ENCODE results near the gene EP300. TPM values are rescaled to one million over a fixed set of nuclear protein-coding genes. Genes with fewer than 3 reads are reported as not detected.

EP300 gene
- total and polyA plus RNA-seq, 2 donors (not counting 1 experiment from before 2014, with no cell fraction given), result 9.1 to 41.0 TPM

DNA sequence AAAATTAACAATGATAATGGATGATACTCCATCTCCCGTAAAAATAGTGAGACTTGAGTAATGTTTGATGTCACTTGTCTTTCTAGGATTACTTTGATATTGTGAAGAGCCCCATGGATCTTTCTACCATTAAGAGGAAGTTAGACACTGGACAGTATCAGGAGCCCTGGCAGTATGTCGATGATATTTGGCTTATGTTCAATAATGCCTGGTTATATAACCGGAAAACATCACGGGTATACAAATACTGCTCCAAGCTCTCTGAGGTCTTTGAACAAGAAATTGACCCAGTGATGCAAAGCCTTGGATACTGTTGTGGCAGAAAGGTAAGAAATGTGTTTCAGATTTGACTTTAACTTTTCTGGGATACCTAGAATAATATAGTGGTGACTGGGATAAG lies 64.7 kb downstream of the EP300 start:
- H3K9me3 ChIP-seq (ENCODE audit: control insufficient read depth, insufficient read depth, low read depth, low read length), result no peaks in the 10 kb centered on the region
- H3K4me1 ChIP-seq (ENCODE audit: control insufficient read depth, extremely low read depth, insufficient read depth, low read length), result no peaks in the 10 kb centered on the region
- H3K36me3 ChIP-seq (ENCODE audit: control insufficient read depth, insufficient read depth, low read length), result peaks cover 24% of the 10 kb centered on the region
- no peaks in the 10 kb centered on the region for H4K20me1 ChIP-seq (ENCODE audit: control insufficient read depth, extremely low read depth, insufficient read depth, low read length)
- TF ChIP-seq, protein P1, sequence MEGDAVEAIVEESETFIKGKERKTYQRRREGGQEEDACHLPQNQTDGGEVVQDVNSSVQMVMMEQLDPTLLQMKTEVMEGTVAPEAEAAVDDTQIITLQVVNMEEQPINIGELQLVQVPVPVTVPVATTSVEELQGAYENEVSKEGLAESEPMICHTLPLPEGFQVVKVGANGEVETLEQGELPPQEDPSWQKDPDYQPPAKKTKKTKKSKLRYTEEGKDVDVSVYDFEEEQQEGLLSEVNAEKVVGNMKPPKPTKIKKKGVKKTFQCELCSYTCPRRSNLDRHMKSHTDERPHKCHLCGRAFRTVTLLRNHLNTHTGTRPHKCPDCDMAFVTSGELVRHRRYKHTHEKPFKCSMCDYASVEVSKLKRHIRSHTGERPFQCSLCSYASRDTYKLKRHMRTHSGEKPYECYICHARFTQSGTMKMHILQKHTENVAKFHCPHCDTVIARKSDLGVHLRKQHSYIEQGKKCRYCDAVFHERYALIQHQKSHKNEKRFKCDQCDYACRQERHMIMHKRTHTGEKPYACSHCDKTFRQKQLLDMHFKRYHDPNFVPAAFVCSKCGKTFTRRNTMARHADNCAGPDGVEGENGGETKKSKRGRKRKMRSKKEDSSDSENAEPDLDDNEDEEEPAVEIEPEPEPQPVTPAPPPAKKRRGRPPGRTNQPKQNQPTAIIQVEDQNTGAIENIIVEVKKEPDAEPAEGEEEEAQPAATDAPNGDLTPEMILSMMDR (conservative IDR thresholded peaks at IDR 0.05 in 1 of 2, IDR thresholded peaks at IDR 0.05 in 1 of 2; ENCODE audit: low read depth in 1 of 2, low read length in 2 of 2), result no peak
- TF ChIP-seq EZH2 (IDR thresholded peaks at IDR 0.05; ENCODE audit: low read length, missing control alignments), result no peak
- DNase-seq (ENCODE audit: low read depth in 2 of 2), result no peak
- no peak overlapping the region for H3K4me3 ChIP-seq (replicated peaks in 1 of 4; ENCODE audit: control extremely low read depth in 1 of 4, insufficient read depth in 1 of 4, low read depth in 3 of 4, low read length in 4 of 4)
- no peak overlapping the region for H3K9ac ChIP-seq (ENCODE audit: insufficient read depth, low read length)
- H2AFZ ChIP-seq (ENCODE audit: low read length), result no peak overlapping the region
- no peak overlapping the region for H3K4me2 ChIP-seq (ENCODE audit: extremely low read depth, insufficient read depth, low read length)
- no peaks in the 10 kb centered on the region for H3K79me2 ChIP-seq (ENCODE audit: control insufficient read depth, insufficient read depth, low read length)
- H3K27me3 ChIP-seq (ENCODE audit: control insufficient read depth, insufficient read depth, low read length), result no peaks in the 10 kb centered on the region
- H3K27ac ChIP-seq (ENCODE audit: insufficient read depth, low read length), result no peak overlapping the region

DNA sequence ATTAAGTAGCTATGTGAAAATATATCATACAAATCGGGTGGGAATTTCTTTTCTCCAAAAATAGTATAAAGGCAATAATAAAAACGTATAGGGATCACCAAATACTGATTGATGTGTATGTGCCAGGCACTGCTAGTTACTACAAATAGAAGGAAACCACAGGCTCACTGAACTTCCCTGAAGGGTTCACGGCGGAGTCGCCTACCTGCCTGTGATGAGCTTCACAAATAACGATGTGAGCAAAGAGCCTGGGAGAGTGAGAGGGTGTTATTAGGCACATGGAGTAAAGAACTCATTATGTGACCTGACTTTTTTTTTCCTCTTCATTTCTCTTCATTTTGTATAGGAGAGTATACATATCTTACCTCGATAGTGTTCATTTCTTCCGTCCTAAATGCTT lies 76.8 kb downstream of the EP300 start:
- Histone ChIP-seq H3K79me2 (ENCODE audit: control insufficient read depth, insufficient read depth, low read length) (no peaks in the 10 kb centered on the region), H4K20me1 (ENCODE audit: control insufficient read depth, extremely low read depth, insufficient read depth, low read length) (no peaks in the 10 kb centered on the region), H3K27me3 (ENCODE audit: control insufficient read depth, insufficient read depth, low read length) (no peaks in the 10 kb centered on the region), H3K4me2 (ENCODE audit: extremely low read depth, insufficient read depth, low read length) (no peak overlapping the region), H3K9ac (ENCODE audit: insufficient read depth, low read length) (no peak overlapping the region), H3K27ac (ENCODE audit: insufficient read depth, low read length) (no peak overlapping the region), H3K36me3 (ENCODE audit: control insufficient read depth, insufficient read depth, low read length) (peaks cover 22% of the 10 kb centered on the region), H3K9me3 (ENCODE audit: control insufficient read depth, insufficient read depth, low read depth, low read length) (no peaks in the 10 kb centered on the region), H3K4me1 (ENCODE audit: control insufficient read depth, extremely low read depth, insufficient read depth, low read length) (no peaks in the 10 kb centered on the region), H3K4me3 (replicated peaks in 1 of 4; ENCODE audit: control extremely low read depth in 1 of 4, insufficient read depth in 1 of 4, low read depth in 3 of 4, low read length in 4 of 4) (no peak overlapping the region), H2AFZ (ENCODE audit: low read length) (no peak overlapping the region)
- TF ChIP-seq EZH2 (IDR thresholded peaks at IDR 0.05; ENCODE audit: low read length, missing control alignments), result no peak
- TF ChIP-seq, protein P1 (conservative IDR thresholded peaks at IDR 0.05 in 1 of 2, IDR thresholded peaks at IDR 0.05 in 1 of 2; ENCODE audit: low read depth in 1 of 2, low read length in 2 of 2), result no peak
- no peak for DNase-seq (ENCODE audit: low read depth in 2 of 2)

- H3K4me3 ChIP-seq (replicated peaks in 1 of 4; ENCODE audit: control extremely low read depth in 1 of 4, insufficient read depth in 1 of 4, low read depth in 3 of 4, low read length in 4 of 4), result no peak overlapping the region
- H3K4me2 ChIP-seq (ENCODE audit: extremely low read depth, insufficient read depth, low read length), result no peak overlapping the region
- no peaks in the 10 kb centered on the region for H3K4me1 ChIP-seq (ENCODE audit: control insufficient read depth, extremely low read depth, insufficient read depth, low read length)
- no peak for DNase-seq (ENCODE audit: low read depth in 2 of 2)
- H3K27me3 ChIP-seq (ENCODE audit: control insufficient read depth, insufficient read depth, low read length), result no peaks in the 10 kb centered on the region
- TF ChIP-seq, protein P1 (conservative IDR thresholded peaks at IDR 0.05 in 1 of 2, IDR thresholded peaks at IDR 0.05 in 1 of 2; ENCODE audit: low read depth in 1 of 2, low read length in 2 of 2), result no peak
- TF ChIP-seq EZH2 (IDR thresholded peaks at IDR 0.05; ENCODE audit: low read length, missing control alignments), result no peak
- H3K9me3 ChIP-seq (ENCODE audit: control insufficient read depth, insufficient read depth, low read depth, low read length), result no peaks in the 10 kb centered on the region
- H3K79me2 ChIP-seq (ENCODE audit: control insufficient read depth, insufficient read depth, low read length), result no peaks in the 10 kb centered on the region
- H2AFZ ChIP-seq (ENCODE audit: low read length), result no peak overlapping the region
- no peaks in the 10 kb centered on the region for H4K20me1 ChIP-seq (ENCODE audit: control insufficient read depth, extremely low read depth, insufficient read depth, low read length)
- no peak overlapping the region for H3K27ac ChIP-seq (ENCODE audit: insufficient read depth, low read length)
- no peak overlapping the region for H3K9ac ChIP-seq (ENCODE audit: insufficient read depth, low read length)
- H3K36me3 ChIP-seq (ENCODE audit: control insufficient read depth, insufficient read depth, low read length), result peaks cover 31% of the 10 kb centered on the region
Measured at GRCh38 chr22:41171996-41172395, 79.6 kb downstream of the EP300 start.

All from fibroblast of lung (primary cell).